Panc1 (cell line): Measurements from ENCODE around the gene PRM3. TPM values are rescaled to one million over a fixed set of nuclear protein-coding genes. Genes with fewer than 3 reads are reported as not detected.

Experiments used
- ATAC-seq: fragments of 200-7000 bp; cut with Tn5 transposase; 2 replicates; pipeline ENCODE4 v1.9.1; 2020; ENCODE audit warnings: mild to moderate bottlenecking, moderate library complexity
- BruUV-seq: library from RNA; stranded (reverse); fragments of 400-500 nt; replicated peaks from 2 replicates; lab custom pipeline; 2021; lab: Mats Ljungman, UMichigan
- CTCF ChIA-PET: fragments of 300-600 bp; sonication (Branson Sonifier 250); formaldehyde crosslinking; loops from one replicate; lab custom pipeline; 2022; ENCODE audit warnings: antibody characterized with exemption; lab: Charles Lee
- POLR2A ChIA-PET: fragments of 300-600 bp; sonication (Branson Sonifier 250); formaldehyde crosslinking; loops from one replicate; lab custom pipeline; 2022; ENCODE audit warnings: antibody characterized with exemption; lab: Charles Lee
- DNase-seq: peaks from one replicate; pipeline ENCODE4 v3.0.0-alpha.2; 2010; ENCODE audit warnings: low read depth, low spot score
- H3K27ac ChIP-seq: 2 replicates; pipeline ENCODE4 v1.5.1; 2011; ENCODE audit warnings: mild to moderate bottlenecking, low read length, inconsistent platforms
- H3K27me3 ChIP-seq: fragments of 200-500 bp; sonication (Bioruptor generic); 2 replicates; pipeline ENCODE4 v1.6.0; 2014; ENCODE audit warnings: low read length, inconsistent platforms; ENCODE audit not compliant: control insufficient read depth, insufficient read depth
- H3K36me3 ChIP-seq: fragments of 200-500 bp; sonication (Bioruptor generic); 2 replicates; pipeline ENCODE4 v1.5.1; 2014; ENCODE audit warnings: inconsistent platforms, mild to moderate bottlenecking, low read length, moderate library complexity; ENCODE audit not compliant: control insufficient read depth, insufficient read depth
- H3K4me1 ChIP-seq: 2 replicates; pipeline ENCODE4 v1.5.1; 2011; ENCODE audit warnings: inconsistent platforms, mild to moderate bottlenecking, low read length, moderate library complexity; ENCODE audit not compliant: control insufficient read depth, insufficient read depth
- H3K4me3 ChIP-seq, 2 experiments: 2 replicates each; pipeline ENCODE4 v1.5.1; 2011 to 2012; ENCODE audit warnings: low read depth in 2 of 2, low read length in 2 of 2, mild to moderate bottlenecking in 2 of 2, inconsistent platforms in 1 of 2, moderate library complexity in 1 of 2
- H3K9me3 ChIP-seq: fragments of 200-500 bp; sonication (Bioruptor generic); 2 replicates; pipeline ENCODE4 v1.5.1; 2014; ENCODE audit warnings: low read depth, mild to moderate bottlenecking, inconsistent platforms, low read length, moderate library complexity; ENCODE audit not compliant: control insufficient read depth, insufficient read depth
- POLR2AphosphoS5 ChIP-seq: IDR thresholded peaks from 2 replicates; pipeline ENCODE4 v1.6.1; 2012; ENCODE audit warnings: mild to moderate bottlenecking, low read depth, low read length, moderate library complexity
- REST ChIP-seq, 2 experiments: IDR thresholded peaks; 2 replicates each; pipeline ENCODE4 v1.6.1; 2011 to 2012; ENCODE audit warnings: low read depth in 2 of 2, control low read depth in 1 of 2, low read length in 1 of 2, mild to moderate bottlenecking in 1 of 2, moderate library complexity in 1 of 2; ENCODE audit not compliant: insufficient read depth in 1 of 2
- SIN3A ChIP-seq: IDR thresholded peaks from 2 replicates; pipeline ENCODE4 v1.6.1; 2012; ENCODE audit warnings: low read depth, mild to moderate bottlenecking, low read length, moderate library complexity, borderline replicate concordance; ENCODE audit not compliant: insufficient read depth
- TCF7L2 ChIP-seq: IDR thresholded peaks from 2 replicates; pipeline ENCODE4 v1.6.1; 2011; ENCODE audit warnings: mild to moderate bottlenecking, low read depth, low read length, inconsistent platforms
- in situ Hi-C: cut with HindIII; loops from 2 replicates; pipeline ENCODE4 v1.10.0; 2016; ENCODE audit warnings: low sequenced_read_pairs, low pct_unique_long_range_greater_than_20kb
- intact Hi-C: fragments of 100-400 bp; cut with micrococcal nuclease; formaldehyde crosslinking; loops from one replicate; pipeline ENCODE4 v1.10.0; 2022; ENCODE audit not compliant: unreplicated experiment
- total RNA-seq: library from RNA; stranded (reverse); gene quantifications from one replicate; pipeline ENCODE4 v1.2.1, GENCODE V29; 2021; ENCODE audit not compliant: unreplicated experiment
- TF ChIP-seq, protein P1 (sequence below): fragments of 450-650 bp; IDR thresholded peaks from 2 replicates; pipeline ENCODE4 v1.5.1; 2017; ENCODE audit warnings: mild to moderate bottlenecking

The PRM3 gene
- total RNA-seq, 1 experiment from 2014 or later, result not detected

DNA sequence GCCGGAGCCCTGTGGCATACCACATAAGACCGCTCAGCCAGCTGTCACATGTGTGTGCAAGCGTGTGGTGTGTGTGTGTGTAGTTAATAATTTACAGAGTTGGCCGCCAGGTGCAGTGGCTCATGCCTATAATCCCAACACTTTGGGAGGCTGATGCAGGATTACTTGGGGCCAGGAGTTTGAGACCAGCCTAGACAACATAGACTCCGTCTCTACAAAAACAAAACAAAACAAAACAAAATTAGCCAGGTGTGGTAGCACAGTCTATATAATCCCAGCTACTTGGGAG is 37.8 kb downstream of the PRM3 start:
- Histone ChIP-seq H3K27me3 (no peaks in the 10 kb centered on the region), H3K27ac (no peak overlapping the region), H3K36me3 (no peaks in the 10 kb centered on the region), H3K9me3 (no peaks in the 10 kb centered on the region), H3K4me3 (no peak overlapping the region), H3K4me1 (no peaks in the 10 kb centered on the region)
- POLR2A ChIA-PET, result interaction anchor here (1.0 kb wide), 1 partner anchor 21 kb away, joined by 3 read pairs; no protein-coding TSS in a partner anchor
- ATAC-seq, result no peak
- TF ChIP-seq SIN3A (no peak), POLR2AphosphoS5 (no peak), TCF7L2 (no peak), REST (IDR thresholded peaks at IDR 0.05; ENCODE audit: insufficient read depth in 1 of 2, low read depth in 2 of 2, low read length in 1 of 2) (no peak)
- TF ChIP-seq, protein P1, sequence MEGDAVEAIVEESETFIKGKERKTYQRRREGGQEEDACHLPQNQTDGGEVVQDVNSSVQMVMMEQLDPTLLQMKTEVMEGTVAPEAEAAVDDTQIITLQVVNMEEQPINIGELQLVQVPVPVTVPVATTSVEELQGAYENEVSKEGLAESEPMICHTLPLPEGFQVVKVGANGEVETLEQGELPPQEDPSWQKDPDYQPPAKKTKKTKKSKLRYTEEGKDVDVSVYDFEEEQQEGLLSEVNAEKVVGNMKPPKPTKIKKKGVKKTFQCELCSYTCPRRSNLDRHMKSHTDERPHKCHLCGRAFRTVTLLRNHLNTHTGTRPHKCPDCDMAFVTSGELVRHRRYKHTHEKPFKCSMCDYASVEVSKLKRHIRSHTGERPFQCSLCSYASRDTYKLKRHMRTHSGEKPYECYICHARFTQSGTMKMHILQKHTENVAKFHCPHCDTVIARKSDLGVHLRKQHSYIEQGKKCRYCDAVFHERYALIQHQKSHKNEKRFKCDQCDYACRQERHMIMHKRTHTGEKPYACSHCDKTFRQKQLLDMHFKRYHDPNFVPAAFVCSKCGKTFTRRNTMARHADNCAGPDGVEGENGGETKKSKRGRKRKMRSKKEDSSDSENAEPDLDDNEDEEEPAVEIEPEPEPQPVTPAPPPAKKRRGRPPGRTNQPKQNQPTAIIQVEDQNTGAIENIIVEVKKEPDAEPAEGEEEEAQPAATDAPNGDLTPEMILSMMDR, result no peak
- BruUV-seq, result no TSS peak
- CTCF ChIA-PET, result no interaction called here
- in situ Hi-C loops (no loop called here), intact Hi-C loops (no loop called here)
- DNase-seq, result no peak

- Histone ChIP-seq H3K27ac (no peak overlapping the region), H3K4me3 (no peak overlapping the region), H3K27me3 (no peaks in the 10 kb centered on the region), H3K9me3 (no peaks in the 10 kb centered on the region), H3K4me1 (no peaks in the 10 kb centered on the region), H3K36me3 (no peaks in the 10 kb centered on the region)
- ATAC-seq, result 0 out of 2 replicates have a peak, but pooled peaks have one; percentile 12
- DNase-seq, result no peak
- no TSS peak for BruUV-seq
- ChIA-PET CTCF (no interaction called here), POLR2A (interaction anchor here (1.0 kb wide), 1 partner anchor 21 kb away, joined by 3 read pairs; no protein-coding TSS in a partner anchor)
- TF ChIP-seq REST (IDR thresholded peaks at IDR 0.05; ENCODE audit: insufficient read depth in 1 of 2, low read depth in 2 of 2, low read length in 1 of 2), result no peak
- TF ChIP-seq, protein P1, result no peak
- TF ChIP-seq TCF7L2, result no peak
- no peak for TF ChIP-seq POLR2AphosphoS5
- TF ChIP-seq SIN3A, result no peak
- intact Hi-C loops, result no loop called here
- in situ Hi-C loops, result no loop called here
These were observed 38.3 kb downstream of the PRM3 start for GRCh38 chr16:11234884-11235702.
